Astrocyte (in vitro differentiated cells and primary cell): ENCODE results near the gene PPP2R3B. TPM values are rescaled to one million over a fixed set of nuclear protein-coding genes. Genes with fewer than 3 reads are reported as not detected.
A peak's percentile ranks its signal among the peaks of the same experiment; 100 is the strongest.

Source experiments
- DNase-seq: peaks from one replicate; pipeline ENCODE4 v3.0.0-alpha.2; 2010; ENCODE audit warnings: low read depth
- FAIRE-seq: peaks from 2 replicates; lab custom pipeline; 2011; peaks lifted over from hg19 to GRCh38; lab: Jason Lieb, UNC
- H2AFZ ChIP-seq: 2 replicates; pipeline ENCODE4 v1.6.0; 2012; ENCODE audit warnings: low read depth, low read length, inconsistent platforms
- H3K27ac ChIP-seq: 2 replicates; pipeline ENCODE4 v1.5.1; 2011; ENCODE audit warnings: low read depth, low read length, inconsistent platforms
- H3K27me3 ChIP-seq: 2 replicates; pipeline ENCODE4 v1.6.0; 2011; ENCODE audit warnings: low read length, inconsistent platforms; ENCODE audit not compliant: insufficient read depth
- H3K36me3 ChIP-seq: 2 replicates; pipeline ENCODE4 v1.5.1; 2011; ENCODE audit warnings: low read length, inconsistent platforms; ENCODE audit not compliant: insufficient read depth
- H3K4me1 ChIP-seq: 2 replicates; pipeline ENCODE4 v1.5.1; 2011; ENCODE audit warnings: low read length, inconsistent platforms; ENCODE audit not compliant: insufficient read depth
- H3K4me2 ChIP-seq: 2 replicates; pipeline ENCODE4 v1.6.0; 2012; ENCODE audit warnings: low read length, inconsistent platforms
- H3K4me3 ChIP-seq: 2 replicates; pipeline ENCODE4 v1.5.1; 2011; ENCODE audit warnings: low read depth, mild to moderate bottlenecking, low read length, inconsistent platforms; ENCODE audit not compliant: insufficient read depth
- H3K79me2 ChIP-seq: 2 replicates; pipeline ENCODE4 v1.6.0; 2012; ENCODE audit warnings: mild to moderate bottlenecking, low read length, inconsistent platforms; ENCODE audit not compliant: insufficient read depth
- H3K9ac ChIP-seq: 2 replicates; pipeline ENCODE4 v1.6.0; 2012; ENCODE audit warnings: mild to moderate bottlenecking, low read length, inconsistent platforms
- H3K9me3 ChIP-seq: 2 replicates; pipeline ENCODE4 v1.5.1; 2012; ENCODE audit warnings: low read depth, mild to moderate bottlenecking, low read length, inconsistent platforms; ENCODE audit not compliant: insufficient read depth
- H4K20me1 ChIP-seq: 2 replicates; pipeline ENCODE4 v1.6.0; 2012; ENCODE audit warnings: low read length, inconsistent platforms; ENCODE audit not compliant: insufficient read depth
- H3K27ac Mint-ChIP-seq: one replicate; pipeline ENCODE4 v1.8.0; 2021; ENCODE audit warnings: mild to moderate bottlenecking, mixed read lengths; ENCODE audit not compliant: unreplicated experiment
- H3K27me3 Mint-ChIP-seq: one replicate; pipeline ENCODE4 v1.8.0; 2021; ENCODE audit warnings: low read depth, mixed read lengths; ENCODE audit not compliant: unreplicated experiment
- H3K36me3 Mint-ChIP-seq: one replicate; pipeline ENCODE4 v1.8.0; 2021; ENCODE audit warnings: low read depth, mixed read lengths; ENCODE audit not compliant: unreplicated experiment
- H3K4me1 Mint-ChIP-seq: one replicate; pipeline ENCODE4 v1.8.0; 2021; ENCODE audit warnings: low read depth, mixed read lengths; ENCODE audit not compliant: unreplicated experiment
- H3K4me3 Mint-ChIP-seq: one replicate; pipeline ENCODE4 v1.8.0; 2021; ENCODE audit warnings: mild to moderate bottlenecking, moderate library complexity, mixed read lengths; ENCODE audit not compliant: unreplicated experiment
- H3K9me3 Mint-ChIP-seq: one replicate; pipeline ENCODE4 v1.8.0; 2021; ENCODE audit warnings: mild to moderate bottlenecking, mixed read lengths; ENCODE audit not compliant: unreplicated experiment
- CTCF ChIP-seq: IDR thresholded peaks from 2 replicates; pipeline ENCODE4 v1.5.1; 2011; ENCODE audit warnings: low read depth, mild to moderate bottlenecking, inconsistent platforms, low read length, moderate library complexity; ENCODE audit not compliant: insufficient read depth
- EZH2 ChIP-seq: IDR thresholded peaks from 2 replicates; pipeline ENCODE4 v1.6.1; 2012; ENCODE audit warnings: mild to moderate bottlenecking, low read length, inconsistent platforms; ENCODE audit not compliant: insufficient read depth
- total RNA-seq: library from RNA; stranded (reverse); gene quantifications from 2 replicates; pipeline ENCODE4 v1.2.1, GENCODE V29; 2021

Gene PPP2R3B
- total RNA-seq, 1 donor from 2014 or later: 44.7 TPM

- Mint-ChIP-seq H3K4me3 (peak overlapping the region; percentile 87), H3K36me3 (no peaks in the 10 kb centered on the region), H3K9me3 (no peaks in the 10 kb centered on the region), H3K27me3 (no peaks in the 10 kb centered on the region), H3K27ac (no peak overlapping the region), H3K4me1 (peaks cover 17% of the 10 kb centered on the region)
- Histone ChIP-seq H4K20me1 (peaks cover 28% of the 10 kb centered on the region), H3K79me2 (peaks cover 15% of the 10 kb centered on the region), H3K27ac (no peak overlapping the region), H3K27me3 (peaks cover 10% of the 10 kb centered on the region), H3K9ac (peak overlapping the region; percentile 38), H3K4me2 (peak overlapping the region; percentile 88), H2AFZ (peak overlapping the region; percentile 69), H3K4me1 (peaks cover 16% of the 10 kb centered on the region), H3K36me3 (no peaks in the 10 kb centered on the region), H3K4me3 (peak overlapping the region; percentile 52), H3K9me3 (no peaks in the 10 kb centered on the region)
- FAIRE-seq: no peak
- peak; percentile 7 for TF ChIP-seq EZH2
- no peak for TF ChIP-seq CTCF
- DNase-seq: peak; percentile 42
These were observed 12.9 kb downstream of the PPP2R3B start for GRCh38 chrX:373641-374471.

GRCh38 chrX:372856-373640 is 13.7 kb downstream of the PPP2R3B start:
- H3K4me1 Mint-ChIP-seq: peaks cover 18% of the 10 kb centered on the region
- peaks cover 18% of the 10 kb centered on the region for H3K4me1 ChIP-seq
- peaks cover 10% of the 10 kb centered on the region for H3K27me3 ChIP-seq
- H3K79me2 ChIP-seq: peaks cover 10% of the 10 kb centered on the region
- H3K4me3 Mint-ChIP-seq: peak overlapping the region; percentile 85
- no peaks in the 10 kb centered on the region for H3K27me3 Mint-ChIP-seq
- DNase-seq: peak; percentile 41
- no peaks in the 10 kb centered on the region for H3K9me3 Mint-ChIP-seq
- peaks cover 23% of the 10 kb centered on the region for H4K20me1 ChIP-seq
- FAIRE-seq: no peak
- peak overlapping the region; percentile 52 for H3K4me3 ChIP-seq
- peak overlapping the region; percentile 34 for H3K27ac Mint-ChIP-seq
- H3K27ac ChIP-seq: no peak overlapping the region
- no peak overlapping the region for H2AFZ ChIP-seq
- H3K4me2 ChIP-seq: peak overlapping the region; percentile 88
- peak overlapping the region; percentile 41 for H3K9ac ChIP-seq
- no peaks in the 10 kb centered on the region for H3K9me3 ChIP-seq
- no peaks in the 10 kb centered on the region for H3K36me3 ChIP-seq
- H3K36me3 Mint-ChIP-seq: no peaks in the 10 kb centered on the region
- peak; percentile 66 for TF ChIP-seq EZH2
- TF ChIP-seq CTCF: no peak
